HepG2 (cell line): ENCODE data around the gene HOXD8. TPM values are rescaled to one million over a fixed set of nuclear protein-coding genes. Genes with fewer than 3 reads are reported as not detected.
A peak's percentile ranks its signal among the peaks of the same experiment; 100 is the strongest.

ENCODE experiments used
- ATAC-seq: fragments of 200-7000 bp; cut with Tn5 transposase; 3 replicates; pipeline ENCODE4 v1.9.1; 2020; ENCODE audit warnings: mild to moderate bottlenecking, moderate library complexity
- BruUV-seq: library from RNA; stranded (reverse); fragments of 400-500 nt; replicated peaks from 2 replicates; lab custom pipeline; 2021; lab: Mats Ljungman, UMichigan
- CTCF ChIA-PET: fragments of 300-600 bp; formaldehyde crosslinking; extraction: SDS; loops from one replicate; lab custom pipeline; 2021; ENCODE audit warnings: low total read pairs, inconsistent platforms, low intra/inter-chr PET ratio; lab: Yijun Ruan, JAX
- POLR2A ChIA-PET: fragments of 350-600 bp; sonication (Branson Sonifier 250); formaldehyde crosslinking; loops from one replicate; lab custom pipeline; 2020; ENCODE audit warnings: antibody characterized with exemption, inconsistent platforms; lab: Yijun Ruan, JAX
- DNase-seq: peaks from one replicate; pipeline ENCODE4 v3.0.0-alpha.2; 2015; ENCODE audit warnings: low spot score
- FAIRE-seq: peaks from 3 replicates; lab custom pipeline; 2011; peaks lifted over from hg19 to GRCh38; lab: Jason Lieb, UNC
- H2AFZ ChIP-seq: one replicate; pipeline ENCODE4 v1.6.1; 2011; ENCODE audit warnings: low read length, inconsistent platforms
- H3K27ac ChIP-seq: fragments of 300-600 bp; 3 replicates; pipeline ENCODE4 v1.8.0; 2011; ENCODE audit warnings: mixed run types, mild to moderate bottlenecking, mixed read lengths, low read length, inconsistent platforms; ENCODE audit not compliant: insufficient read depth; ENCODE audit errors: extremely low read length
- H3K27me3 ChIP-seq, 2 experiments: fragments of 200-600 bp in 1 of 2; 2 replicates in 1 of 2; 3 replicates in 1 of 2; pipeline versions ENCODE4 v1.6.0 to v1.8.0; 2011; ENCODE audit warnings: low read length in 2 of 2, mild to moderate bottlenecking in 2 of 2, moderate library complexity in 2 of 2, inconsistent platforms in 1 of 2; ENCODE audit not compliant: insufficient read depth in 2 of 2, control insufficient read depth in 1 of 2
- H3K36me3 ChIP-seq, 2 experiments: fragments of 200-600 bp in 1 of 2; replicated peaks in 1 of 2; 2 replicates in 1 of 2; 3 replicates in 1 of 2; pipeline versions ENCODE4 v1.5.1 to v1.8.0; 2011; ENCODE audit warnings: low read length in 2 of 2, inconsistent platforms in 1 of 2; ENCODE audit not compliant: insufficient read depth in 2 of 2, control insufficient read depth in 1 of 2
- H3K4me1 ChIP-seq: 2 replicates; pipeline ENCODE4 v1.5.1; 2012; ENCODE audit warnings: low read length, inconsistent platforms; ENCODE audit not compliant: insufficient read depth
- H3K4me2 ChIP-seq: 2 replicates; pipeline ENCODE4 v1.6.0; 2011; ENCODE audit warnings: low read depth, low read length, inconsistent platforms
- H3K4me3 ChIP-seq, 3 experiments: fragments of 200-600 bp in 1 of 3; sonication (generic), shearing (Covaris generic) in 1 of 3; replicated peaks in 1 of 3; 2 replicates each; pipeline ENCODE4 v1.5.1; 2011 to 2016; ENCODE audit warnings: low read length in 3 of 3, inconsistent platforms in 2 of 3, low read depth in 2 of 3, mild to moderate bottlenecking in 2 of 3, control low read depth in 1 of 3, mixed read lengths in 1 of 3; ENCODE audit not compliant: insufficient read depth in 1 of 3
- H3K79me2 ChIP-seq: one replicate; pipeline ENCODE4 v1.6.1; 2011; ENCODE audit warnings: low read length, inconsistent platforms; ENCODE audit not compliant: insufficient read depth
- H3K9ac ChIP-seq: 2 replicates; pipeline ENCODE4 v1.6.0; 2011; ENCODE audit warnings: mild to moderate bottlenecking, low read depth, low read length, inconsistent platforms; ENCODE audit not compliant: insufficient read depth
- H3K9me3 ChIP-seq: 2 replicates; pipeline ENCODE4 v1.5.1; 2012; ENCODE audit warnings: mild to moderate bottlenecking, low read length
- H4K20me1 ChIP-seq: 2 replicates; pipeline ENCODE4 v1.6.0; 2011; ENCODE audit warnings: inconsistent platforms, mild to moderate bottlenecking, low read length, moderate library complexity; ENCODE audit not compliant: insufficient read depth
- BRD4 ChIP-seq: sonication (generic); formaldehyde crosslinking; IDR thresholded peaks from 2 replicates; pipeline ENCODE4 v1.4.0; 2020; ENCODE audit warnings: missing genetic modification reagents
- IRF2 ChIP-seq: IDR thresholded peaks from 2 replicates; pipeline ENCODE4 v1.6.1; 2018; ENCODE audit warnings: missing genetic modification reagents, missing compliant biosample characterization
- MAFF ChIP-seq: IDR thresholded peaks from 2 replicates; pipeline ENCODE4 v1.6.1; 2011; ENCODE audit warnings: low read depth, low read length, improper control_type of control experiment
- MAFK ChIP-seq, 2 experiments: IDR thresholded peaks in 1 of 2; conservative IDR thresholded peaks in 1 of 2; 2 replicates each; pipeline ENCODE4 v1.6.1; 2011; ENCODE audit warnings: improper control_type of control experiment in 2 of 2, low read length in 2 of 2
- NPAS2 ChIP-seq: sonication (generic); formaldehyde crosslinking; IDR thresholded peaks from 2 replicates; pipeline ENCODE4 v1.8.0; 2022; ENCODE audit warnings: mild to moderate bottlenecking, missing genetic modification reagents, borderline replicate concordance
- NR0B2 ChIP-seq: sonication (generic); formaldehyde crosslinking; IDR thresholded peaks from 2 replicates; pipeline ENCODE4 v1.4.0; 2020; ENCODE audit warnings: mild to moderate bottlenecking, missing genetic modification reagents
- RBM39 ChIP-seq: fragments of 200-400 bp; formaldehyde crosslinking; IDR thresholded peaks from one replicate; pipeline ENCODE4 v1.6.1; 2018; ENCODE audit warnings: antibody characterized with exemption, mild to moderate bottlenecking, low read depth, low read length; ENCODE audit not compliant: poor library complexity, severe bottlenecking
- SRSF9 ChIP-seq: fragments of 200-400 bp; formaldehyde crosslinking; IDR thresholded peaks from 2 replicates; pipeline ENCODE4 v1.6.1; 2018; ENCODE audit warnings: borderline replicate concordance, mild to moderate bottlenecking, low read depth, low read length; ENCODE audit not compliant: insufficient read depth, poor library complexity, severe bottlenecking
- STAG1 ChIP-seq: sonication (generic); formaldehyde crosslinking; IDR thresholded peaks from 2 replicates; pipeline ENCODE4 v1.4.0; 2020; ENCODE audit warnings: missing genetic modification reagents
- TFDP1 ChIP-seq: IDR thresholded peaks from 2 replicates; pipeline ENCODE4 v1.6.1; 2016; ENCODE audit warnings: missing compliant biosample characterization, missing genetic modification reagents, borderline replicate concordance
- ZBED4 ChIP-seq: sonication (generic); formaldehyde crosslinking; IDR thresholded peaks from 2 replicates; pipeline ENCODE4 v1.4.0; 2020; ENCODE audit warnings: missing genetic modification reagents, borderline replicate concordance
- ZBTB1 ChIP-seq: sonication (generic); formaldehyde crosslinking; IDR thresholded peaks from 2 replicates; pipeline ENCODE4 v1.4.0; 2020; ENCODE audit warnings: missing genetic modification reagents, borderline replicate concordance
- ZFAT ChIP-seq: sonication (generic); formaldehyde crosslinking; conservative IDR thresholded peaks from 2 replicates; pipeline ENCODE4 v1.8.1; 2023; ENCODE audit warnings: missing genetic modification reagents, inconsistent platforms
- ZNF552 ChIP-seq: sonication (generic); formaldehyde crosslinking; IDR thresholded peaks from 2 replicates; pipeline ENCODE4 v1.9.0; 2022; ENCODE audit warnings: missing genetic modification reagents, mild to moderate bottlenecking, borderline replicate concordance
- ZNF556 ChIP-seq: sonication (generic); formaldehyde crosslinking; IDR thresholded peaks from 2 replicates; pipeline ENCODE4 v1.4.0; 2020; ENCODE audit warnings: mild to moderate bottlenecking, missing genetic modification reagents, borderline replicate concordance
- ZNF678 ChIP-seq: sonication (generic); formaldehyde crosslinking; IDR thresholded peaks from 2 replicates; pipeline ENCODE4 v1.4.0; 2020; ENCODE audit warnings: mild to moderate bottlenecking, missing genetic modification reagents
- WGBS: methylation state at CpG from one replicate; pipeline ENCODE4 v1.1.6; 2017; ENCODE audit warnings: low lambda C conversion rate; 5-methylcytosine and 5-hydroxymethylcytosine counted together
- in situ Hi-C: cut with HindIII; loops from 2 replicates; pipeline ENCODE4 v1.10.0; 2017; ENCODE audit warnings: low pct_unique_long_range_greater_than_20kb; ENCODE audit not compliant: extremely low pct_ligation_motif_present
- intact Hi-C: fragments of 100-400 bp; cut with micrococcal nuclease; formaldehyde crosslinking; loops from one replicate; pipeline ENCODE4 v1.10.0; 2022; ENCODE audit not compliant: unreplicated experiment
- polyA plus RNA-seq, 8 experiments: library from polyadenylated mRNA; depleted of rRNA in 3 of 8; stranded (reverse) in 7 of 8; unstranded in 1 of 8; fragments of >200 nt; fragmentation: Illumina TruSeq in 4 of 8; extraction: Trizol in 4 of 8; gene quantifications; 2 replicates each; pipeline versions ENCODE4 v1.2.1 to v1.2.3, GENCODE V29; 2011 to 2016; ENCODE audit warnings: low read depth in 4 of 8, missing spikeins in 1 of 8, mixed read lengths in 1 of 8; ENCODE audit not compliant: insufficient read depth in 1 of 8
- total RNA-seq, 5 experiments: library from RNA; depleted of rRNA; stranded (reverse); fragments of >200 nt; fragmentation: Illumina TruSeq; extraction: Trizol; gene quantifications; 2 replicates each; pipeline ENCODE4 v1.2.3, GENCODE V29; 2016; ENCODE audit warnings: low read depth in 1 of 5
- TF ChIP-seq, protein P1 (sequence below): sonication (generic); formaldehyde crosslinking; IDR thresholded peaks from 2 replicates; pipeline ENCODE4 v1.4.0; 2020; ENCODE audit warnings: missing genetic modification reagents

The HOXD8 gene
- total and polyA plus RNA-seq, 2 of the 13 experiments (the other 11 are each of a cell fraction or from before 2014, with no cell fraction given), result not detected

- TF ChIP-seq ZBED4 (no peak), ZBTB1 (CRISPR knock-in tag) (no peak), ZFAT (no peak)
Observed at GRCh38 chr2:176166272-176166671, 36.8 kb downstream of the HOXD8 start (continued).

- H2AFZ ChIP-seq, result no peak overlapping the region
- intact Hi-C loops, result no loop called here
- no peak overlapping the region for H3K4me2 ChIP-seq
- no peak overlapping the region for H3K4me3 ChIP-seq
- in situ Hi-C loops, result no loop called here
- no TSS peak for BruUV-seq
- no peak overlapping the region for H3K9ac ChIP-seq
- WGBS, result 0% methylated on average over 1 of the region's 1 CpG
- no peaks in the 10 kb centered on the region for H3K9me3 ChIP-seq
- no peaks in the 10 kb centered on the region for H4K20me1 ChIP-seq
- H3K79me2 ChIP-seq, result no peaks in the 10 kb centered on the region
- no peaks in the 10 kb centered on the region for H3K36me3 ChIP-seq
- FAIRE-seq, result no peak
- H3K4me1 ChIP-seq, result peaks cover 32% of the 10 kb centered on the region
- POLR2A ChIA-PET, result no interaction called here
- peaks cover 10 to 71% of the 10 kb centered on the region in 2 experiments for H3K27me3 ChIP-seq
- CTCF ChIA-PET, result no interaction called here
- H3K27ac ChIP-seq, result no peak overlapping the region
- ATAC-seq, result no peak
- DNase-seq, result no peak
- TF ChIP-seq TFDP1 (CRISPR knock-in tag) (no peak), BRD4 (CRISPR knock-in tag) (no peak), ZNF678 (CRISPR knock-in tag) (no peak), MAFF (peak; percentile 92), ZNF552 (CRISPR knock-in tag) (no peak), ZNF556 (CRISPR knock-in tag) (no peak), NR0B2 (CRISPR knock-in tag) (no peak), SRSF9 (no peak), NPAS2 (CRISPR knock-in tag) (no peak), RBM39 (no peak), MAFK (conservative IDR thresholded peaks at IDR 0.05 in 1 of 2, IDR thresholded peaks at IDR 0.05 in 1 of 2; ENCODE audit: low read length in 2 of 2) (peak; percentile 89 to 90), STAG1 (no peak), IRF2 (CRISPR knock-in tag) (no peak)
- TF ChIP-seq, protein P1, sequence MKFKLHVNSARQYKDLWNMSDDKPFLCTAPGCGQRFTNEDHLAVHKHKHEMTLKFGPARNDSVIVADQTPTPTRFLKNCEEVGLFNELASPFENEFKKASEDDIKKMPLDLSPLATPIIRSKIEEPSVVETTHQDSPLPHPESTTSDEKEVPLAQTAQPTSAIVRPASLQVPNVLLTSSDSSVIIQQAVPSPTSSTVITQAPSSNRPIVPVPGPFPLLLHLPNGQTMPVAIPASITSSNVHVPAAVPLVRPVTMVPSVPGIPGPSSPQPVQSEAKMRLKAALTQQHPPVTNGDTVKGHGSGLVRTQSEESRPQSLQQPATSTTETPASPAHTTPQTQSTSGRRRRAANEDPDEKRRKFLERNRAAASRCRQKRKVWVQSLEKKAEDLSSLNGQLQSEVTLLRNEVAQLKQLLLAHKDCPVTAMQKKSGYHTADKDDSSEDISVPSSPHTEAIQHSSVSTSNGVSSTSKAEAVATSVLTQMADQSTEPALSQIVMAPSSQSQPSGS (CRISPR knock-in tag), result no peak
Observed at GRCh38 chr2:176167398-176167797, 37.9 kb downstream of the HOXD8 start.
